ENCODE measurements around the gene ENTPD8.

ENTPD8 gene

GRCh38 chr9:137447722-137448601, 6.8 kb upstream of the ENTPD8 start:
- no peak for DNase-seq (ENCODE audit: low read depth in 2 of 2)

- no peak for DNase-seq (ENCODE audit: low read depth in 2 of 2)
Measured at GRCh38 chr9:137446851-137447471, 5.8 kb upstream of the ENTPD8 start.

GRCh38 chr9:137445930-137446431, 4.8 kb upstream of the ENTPD8 start:
- DNase-seq (ENCODE audit: low read depth in 2 of 2): no peak

GRCh38 chr9:137445275-137445807, 4.2 kb upstream of the ENTPD8 start:
- peak; percentile 64 to 80 for DNase-seq (ENCODE audit: low read depth in 2 of 2)

GRCh38 chr9:137444106-137444790, 3.1 kb upstream of the ENTPD8 start:
- no peak for DNase-seq (ENCODE audit: low read depth in 2 of 2)

GRCh38 chr9:137441935-137442321, 771 bp upstream of the ENTPD8 start:
- no peak for DNase-seq (ENCODE audit: low read depth in 2 of 2)

- DNase-seq (ENCODE audit: low read depth in 2 of 2): no peak
Measured at GRCh38 chr9:137439158-137439714, 1.9 kb downstream of the ENTPD8 start.

- DNase-seq (ENCODE audit: low read depth in 2 of 2): no peak
Measured at GRCh38 chr9:137438591-137439157, 2.5 kb downstream of the ENTPD8 start.

GRCh38 chr9:137437691-137438590, 3.2 kb downstream of the ENTPD8 start:
- no peak for DNase-seq (ENCODE audit: low read depth in 2 of 2)

GRCh38 chr9:137436761-137437600, 4.2 kb downstream of the ENTPD8 start:
- no peak for DNase-seq (ENCODE audit: low read depth in 2 of 2)

GRCh38 chr9:137435980-137436760, 5.0 kb downstream of the ENTPD8 start:
- DNase-seq (ENCODE audit: low read depth in 2 of 2): no peak

GRCh38 chr9:137435381-137435891, 5.7 kb downstream of the ENTPD8 start:
- DNase-seq (ENCODE audit: low read depth in 2 of 2): no peak

GRCh38 chr9:137434498-137435380, 6.4 kb downstream of the ENTPD8 start:
- DNase-seq (ENCODE audit: low read depth in 2 of 2): no peak

GRCh38 chr9:137433916-137434431, 7.2 kb downstream of the ENTPD8 start:
- DNase-seq (ENCODE audit: low read depth in 2 of 2): no peak

GRCh38 chr9:137433349-137433915, 7.7 kb downstream of the ENTPD8 start:
- DNase-seq (ENCODE audit: low read depth in 2 of 2): no peak

- no peak for DNase-seq (ENCODE audit: low read depth in 2 of 2)
Measured at GRCh38 chr9:137432687-137433348, 8.3 kb downstream of the ENTPD8 start.
